NCI-H187 (cell line): ENCODE measurements around the gene INPP4B.
"Not testable (repeated sequence)": the region's sequence is repeated elsewhere in the genome, so short reads cannot be mapped to it uniquely, and the experiment has no call there.

Experiments
- DNase-seq, 2 experiments: peaks; one replicate each; lab custom pipeline; 2025; lab: John Stamatoyannopoulos, UW

The INPP4B gene

DNA sequence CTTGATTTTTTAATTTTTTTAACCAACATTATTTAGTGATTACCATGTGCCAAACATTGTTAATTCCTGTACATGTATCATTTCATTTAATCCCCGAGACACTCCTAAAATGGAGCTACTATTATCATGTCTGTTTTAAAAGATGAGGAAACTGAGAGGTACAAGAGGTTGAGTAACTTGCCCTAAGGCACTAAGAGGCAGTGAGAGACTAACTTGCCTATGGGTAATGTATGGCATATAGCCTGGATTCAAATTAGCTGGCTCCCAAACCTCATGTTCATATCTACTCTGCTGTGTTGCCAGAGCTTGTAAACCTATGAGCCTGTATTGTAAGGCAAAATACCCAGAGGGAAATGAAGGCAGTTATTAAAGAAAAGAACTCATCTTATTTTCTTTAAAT is 766.1 kb downstream of the INPP4B start:
- DNase-seq = no peak

DNA sequence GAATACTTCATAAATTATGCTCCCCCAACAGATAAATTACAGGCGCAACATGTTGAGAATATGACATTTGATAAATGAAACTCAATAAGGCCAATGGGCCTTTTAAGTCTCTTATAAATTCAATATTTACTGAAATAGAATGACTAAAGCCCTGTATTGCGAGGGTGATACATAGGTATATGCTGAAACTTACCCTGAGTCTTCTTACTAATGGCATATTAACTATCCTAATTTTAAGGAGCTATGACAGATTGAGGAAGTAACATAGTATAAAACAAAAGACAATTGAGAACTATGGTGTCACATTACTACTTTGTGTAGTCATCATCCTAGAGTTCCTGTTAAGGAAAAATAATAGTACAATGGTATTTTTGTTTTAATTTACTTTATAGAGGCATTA is 769.1 kb downstream of the INPP4B start:
- no peak for DNase-seq

- not testable (repeated sequence) for DNase-seq
Measured at GRCh38 chr4:142068304-142068703, 777.8 kb downstream of the INPP4B start.

GRCh38 chr4:142066562-142066961 is 779.5 kb downstream of the INPP4B start:
- not testable (repeated sequence) for DNase-seq

DNA sequence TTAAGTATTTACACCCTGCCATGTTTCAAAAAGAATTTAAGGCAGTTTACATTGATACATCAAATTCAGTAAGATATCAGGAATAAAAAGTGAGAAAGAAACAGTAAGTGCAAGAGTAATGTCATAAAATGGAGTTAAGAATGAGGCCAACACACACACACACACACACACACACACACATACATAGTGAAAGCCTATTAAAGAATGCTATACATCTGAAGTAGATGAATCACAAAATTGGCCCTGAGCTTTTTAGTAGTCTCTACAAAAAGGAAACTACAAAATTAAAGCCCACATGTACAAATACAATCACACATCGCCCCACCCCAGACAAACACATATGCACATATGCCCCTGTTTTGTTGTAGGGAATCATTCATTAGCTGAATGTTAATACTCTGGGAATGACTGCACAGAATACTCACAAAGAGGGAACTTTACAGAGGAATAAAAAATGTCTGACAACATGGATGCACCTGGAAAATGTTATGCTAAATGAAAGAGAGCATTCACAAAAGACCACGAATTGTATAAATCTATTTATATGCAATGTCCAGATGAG is 780.9 kb downstream of the INPP4B start:
- DNase-seq = no peak

GRCh38 chr4:142064181-142064580 is 781.9 kb downstream of the INPP4B start:
- no peak for DNase-seq

- no peak for DNase-seq
Measured at GRCh38 chr4:142045996-142046395, 800.1 kb downstream of the INPP4B start.

DNA sequence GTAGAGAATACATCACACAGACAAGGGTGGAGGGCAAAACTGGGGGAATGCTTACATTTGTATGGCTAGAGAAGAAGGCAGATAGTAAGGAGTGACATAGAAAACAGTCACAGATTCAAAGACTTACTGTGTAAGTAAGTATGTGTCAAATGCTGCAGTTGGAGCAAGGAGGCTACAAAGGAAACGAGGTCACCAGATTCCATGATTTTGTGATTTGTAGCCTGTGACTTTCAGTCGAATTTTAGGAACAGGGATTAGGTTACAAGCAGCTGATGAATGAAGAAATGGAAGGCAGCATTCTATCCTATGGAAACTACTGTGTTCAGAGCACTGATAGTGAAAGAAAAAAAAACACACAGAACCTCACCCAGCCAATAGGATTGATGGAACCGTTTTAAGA is 801.8 kb downstream of the INPP4B start:
- no peak for DNase-seq

DNA sequence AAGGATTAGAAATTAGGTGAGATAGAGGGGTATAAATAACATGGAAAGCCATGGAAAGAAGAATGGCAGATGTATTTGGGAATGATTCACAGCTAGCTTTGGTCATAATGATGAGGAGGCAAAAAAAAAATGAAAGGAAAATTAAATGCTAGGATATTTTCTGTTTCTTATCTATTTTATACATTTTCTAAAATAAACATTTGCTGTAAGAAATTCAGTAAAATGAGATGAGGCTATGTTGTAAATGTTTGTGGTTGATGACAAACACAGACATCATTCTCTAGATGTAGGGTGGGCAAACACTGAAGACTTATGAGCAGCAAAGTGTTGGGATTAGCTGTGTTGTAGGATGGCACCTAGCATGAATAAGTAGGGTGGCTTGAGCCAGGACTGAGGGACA is 802.6 kb downstream of the INPP4B start:
- no peak for DNase-seq

GRCh38 chr4:142041788-142042187 is 804.3 kb downstream of the INPP4B start:
- DNase-seq = no peak

GRCh38 chr4:142040043-142040442 is 806.1 kb downstream of the INPP4B start:
- no peak for DNase-seq

- DNase-seq = no peak
Measured at GRCh38 chr4:142036795-142037583, 809.1 kb downstream of the INPP4B start.

- DNase-seq = no peak
Measured at GRCh38 chr4:142035566-142035965, 810.5 kb downstream of the INPP4B start.

DNA sequence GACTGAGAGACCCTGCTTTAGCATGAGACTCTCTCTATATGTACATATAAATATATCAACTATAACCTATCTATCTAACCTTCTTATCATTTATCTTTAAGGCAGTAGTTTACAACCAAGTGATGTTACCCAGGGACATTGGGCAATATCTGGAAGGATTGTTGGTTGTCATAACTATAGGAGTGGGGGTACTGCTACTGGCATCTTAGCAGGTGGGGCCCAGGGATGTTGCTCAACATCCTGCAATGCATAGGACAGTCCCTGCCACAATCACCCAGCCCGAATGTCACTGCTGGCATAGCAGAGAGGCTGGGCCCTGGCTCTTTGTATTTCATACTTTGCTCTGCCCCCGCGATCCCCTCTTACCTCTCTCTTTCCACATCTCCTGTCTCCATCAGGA is 812.0 kb downstream of the INPP4B start:
- no peak for DNase-seq

GRCh38 chr4:142030010-142030409 is 816.1 kb downstream of the INPP4B start:
- DNase-seq = no peak

DNA sequence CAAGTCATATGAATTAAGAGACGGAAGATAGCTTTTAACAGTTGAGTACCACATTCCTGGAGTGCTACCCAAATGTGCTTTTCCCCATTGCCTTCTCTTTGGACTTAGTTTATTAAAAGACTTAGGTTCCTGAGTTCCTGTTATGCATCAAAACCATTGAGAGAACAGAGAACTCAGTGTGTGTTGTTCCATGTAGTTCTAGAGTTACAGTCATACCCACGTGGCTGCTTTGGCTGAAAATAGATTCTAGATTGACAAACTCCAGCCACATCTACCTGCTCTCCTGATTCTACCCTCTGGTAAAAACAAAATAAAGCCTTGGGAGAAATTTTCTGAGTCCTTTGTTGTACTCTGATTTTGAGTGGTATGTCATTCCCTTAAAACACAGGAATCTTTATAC is 824.3 kb downstream of the INPP4B start:
- no peak for DNase-seq

- no peak for DNase-seq
Measured at GRCh38 chr4:142021181-142021580, 824.9 kb downstream of the INPP4B start.

GRCh38 chr4:142016031-142016430 is 830.1 kb downstream of the INPP4B start:
- no peak for DNase-seq

DNA sequence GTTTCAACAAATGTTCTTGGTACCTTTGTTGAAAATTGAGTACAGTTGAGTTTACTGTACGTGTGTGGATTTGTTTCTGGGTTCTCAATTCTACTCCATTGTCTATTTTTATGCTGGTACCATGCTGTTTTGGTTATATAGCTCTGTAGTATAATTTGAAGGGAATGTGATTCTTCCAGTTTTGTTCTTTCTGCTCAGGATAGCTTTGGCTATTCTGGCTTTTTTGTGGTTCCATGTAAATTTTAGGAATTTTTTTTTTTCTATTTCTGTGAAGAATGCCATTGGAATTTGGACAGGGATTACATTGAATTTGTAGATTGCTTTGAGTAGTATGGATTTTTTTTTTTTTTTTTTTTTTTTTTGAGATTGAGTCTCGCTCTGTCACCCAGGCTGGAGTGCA is 836.4 kb downstream of the INPP4B start:
- DNase-seq = no peak

DNA sequence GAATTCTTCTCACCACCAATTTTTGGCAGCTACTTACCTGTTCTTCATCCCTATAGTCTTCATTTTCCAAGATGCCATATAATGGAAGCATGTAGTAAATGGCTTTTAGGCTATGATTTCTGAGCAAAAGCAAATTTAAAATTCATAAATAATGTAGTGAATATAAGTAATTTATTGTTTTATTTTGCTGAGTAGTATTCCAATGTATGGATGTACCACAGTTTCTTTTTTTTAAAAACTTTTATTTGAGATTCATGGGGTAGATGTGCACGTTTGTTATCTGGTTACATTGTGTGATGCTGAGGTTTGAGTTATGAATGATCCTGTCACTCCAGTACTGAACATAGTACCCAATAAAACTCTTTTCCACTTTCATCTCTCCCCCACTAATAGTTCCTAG is 840.6 kb downstream of the INPP4B start:
- DNase-seq = no peak

- DNase-seq = no peak
Measured at GRCh38 chr4:141999446-142000143, 846.5 kb downstream of the INPP4B start.

DNA sequence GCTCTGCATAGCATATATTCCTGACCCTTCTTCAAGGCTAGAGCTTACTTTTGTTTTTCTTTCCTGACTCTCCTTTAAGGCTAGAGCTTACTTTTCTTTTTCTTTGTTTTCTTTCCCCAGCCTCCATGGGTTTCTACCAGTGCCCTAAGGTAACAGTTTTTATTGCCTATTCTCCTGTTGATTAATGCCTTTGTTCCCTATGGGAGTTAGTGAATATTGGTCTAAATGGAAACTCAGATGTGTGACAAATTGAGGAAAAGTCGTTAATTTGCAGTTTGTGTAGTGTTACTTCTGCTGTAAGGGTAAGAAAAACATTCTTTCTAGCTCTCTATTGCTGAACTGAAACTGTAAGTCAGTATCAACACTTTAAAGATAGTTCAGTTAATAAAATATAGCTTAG is 851.0 kb downstream of the INPP4B start:
- no peak for DNase-seq

- DNase-seq = no peak
Measured at GRCh38 chr4:141977433-141977832, 868.7 kb downstream of the INPP4B start.
